GM23248 (cell line): ENCODE results near the gene CCDC167.

ENCODE experiments used
- EZH2 ChIP-seq: fragments of 200-600 bp; sonication (generic); IDR thresholded peaks from 2 replicates; pipeline ENCODE4 v1.6.1; 2018; ENCODE audit warnings: antibody characterized with exemption, mild to moderate bottlenecking; ENCODE audit not compliant: insufficient read depth, poor library complexity, severe bottlenecking
- EZH2phosphoT487 ChIP-seq: fragments of 200-600 bp; sonication (generic); IDR thresholded peaks from 2 replicates; pipeline ENCODE4 v1.6.1; 2018; ENCODE audit warnings: antibody characterized with exemption, moderate library complexity, mild to moderate bottlenecking, low read depth; ENCODE audit not compliant: insufficient read depth

GRCh38 chr6:37467718-37468117 is 32.0 kb downstream of the CCDC167 start:
- no peak for TF ChIP-seq EZH2
- TF ChIP-seq EZH2phosphoT487: no peak
